Measurements from ENCODE around the gene ZNF20. TPM values are rescaled to one million over a fixed set of nuclear protein-coding genes. Genes with fewer than 3 reads are reported as not detected.

ZNF20 gene
- total and polyA plus RNA-seq, 9 of the 15 experiments (the other 6 are each of a cell fraction or from before 2014, with no cell fraction given), result 1.4 to 3.7 (median 3.1) TPM

DNA sequence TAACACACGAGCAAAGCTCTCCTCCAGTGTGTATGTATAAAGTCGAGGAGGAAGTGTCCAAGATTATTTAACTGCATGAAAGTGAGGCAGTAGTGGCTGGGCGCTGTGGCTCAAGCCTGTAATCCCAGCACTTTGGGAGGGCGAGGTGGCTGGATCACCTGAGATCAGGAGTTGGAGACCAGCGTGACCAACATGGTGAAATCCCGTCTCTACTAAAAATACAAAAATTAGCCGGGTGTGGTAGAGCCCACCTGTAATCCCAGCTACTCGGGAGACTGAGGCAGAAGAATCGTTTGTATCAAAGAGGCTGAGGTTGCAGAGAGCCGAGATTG lies 1.2 kb upstream of the ZNF20 start (continued):
- TF ChIP-seq, protein P1, sequence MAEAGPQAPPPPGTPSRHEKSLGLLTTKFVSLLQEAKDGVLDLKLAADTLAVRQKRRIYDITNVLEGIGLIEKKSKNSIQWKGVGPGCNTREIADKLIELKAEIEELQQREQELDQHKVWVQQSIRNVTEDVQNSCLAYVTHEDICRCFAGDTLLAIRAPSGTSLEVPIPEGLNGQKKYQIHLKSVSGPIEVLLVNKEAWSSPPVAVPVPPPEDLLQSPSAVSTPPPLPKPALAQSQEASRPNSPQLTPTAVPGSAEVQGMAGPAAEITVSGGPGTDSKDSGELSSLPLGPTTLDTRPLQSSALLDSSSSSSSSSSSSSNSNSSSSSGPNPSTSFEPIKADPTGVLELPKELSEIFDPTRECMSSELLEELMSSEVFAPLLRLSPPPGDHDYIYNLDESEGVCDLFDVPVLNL (CRISPR knock-in tag; IDR thresholded peaks at IDR 0.05; ENCODE audit: low read depth), result no peak
- TF ChIP-seq ZBTB7A (IDR thresholded peaks at IDR 0.05; ENCODE audit: borderline replicate concordance, control insufficient read depth, low read depth, low read length) (no peak), PRMT5 (CRISPR knock-in tag; IDR thresholded peaks at IDR 0.05) (no peak), PCBP1 (IDR thresholded peaks at IDR 0.05; ENCODE audit: low read depth, low read length, poor library complexity, severe bottlenecking) (no peak), DPF2 (IDR thresholded peaks at IDR 0.05) (no peak)

DNA sequence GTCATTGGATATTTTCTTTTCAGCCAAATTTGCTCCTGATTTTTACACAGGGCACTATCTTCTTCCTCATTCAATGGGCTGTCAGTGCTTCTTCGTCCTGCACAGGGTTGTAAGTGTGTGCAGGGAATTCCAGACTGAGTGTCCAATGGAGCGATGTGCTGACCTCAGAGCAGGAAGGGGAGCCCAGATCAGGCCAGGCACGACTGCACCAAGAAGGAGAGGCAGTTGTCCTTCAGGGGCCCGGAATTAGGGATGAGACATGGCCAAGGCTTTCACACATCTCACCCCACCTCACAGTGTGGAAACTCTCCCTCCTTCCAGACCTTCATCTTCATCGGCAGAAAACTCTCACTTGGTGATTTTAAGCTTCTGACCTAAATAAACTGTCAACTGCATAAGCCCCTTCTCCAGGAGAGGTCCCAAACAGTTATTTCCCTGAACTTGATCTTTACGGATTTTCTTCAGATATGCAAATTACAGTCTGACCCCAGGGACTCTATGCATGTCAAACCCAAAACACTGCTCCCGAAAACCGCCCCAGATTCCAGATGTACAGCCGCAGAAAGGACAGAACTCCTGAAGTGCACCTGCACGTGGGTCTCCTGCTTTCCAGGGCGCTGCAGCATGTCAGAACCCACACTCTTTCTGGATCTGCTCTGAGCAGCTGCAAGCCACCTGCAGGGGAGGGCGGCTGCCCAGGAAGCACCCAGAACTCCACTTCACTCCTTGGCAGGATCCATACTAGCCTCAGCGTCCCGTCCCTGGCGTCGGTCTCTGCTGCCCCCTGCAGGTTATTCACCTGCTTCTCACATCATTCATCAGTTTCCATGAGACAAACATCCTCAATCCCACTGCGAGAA lies 625 bp upstream of the ZNF20 start:
- FAIRE-seq (peak; percentile 81), DNase-seq (ENCODE audit: extremely low read depth in 1 of 4, low spot score in 3 of 4) (peak; percentile 77 to 87 (median 78)), ATAC-seq (peak; percentile 87)
- BruUV-seq (replicated peaks), result no TSS peak
- H3K36me3 ChIP-seq (ENCODE audit: control insufficient read depth, insufficient read depth, low read length), result peaks cover 4% of the 10 kb centered on the region; the same call in 1 of the 3 replicates
- no peaks in the 10 kb centered on the region; the same call in 2 of the 3 replicates for H3K79me2 ChIP-seq (ENCODE audit: control insufficient read depth, insufficient read depth, low read length)
- peak overlapping the region; percentile 37; the same call in 1 of the 3 replicates for H3K27ac ChIP-seq (ENCODE audit: extremely low read depth, low read depth, low read length)
- H3K9ac ChIP-seq (ENCODE audit: insufficient read depth in 1 of 2, low read depth in 2 of 2, low read length in 2 of 2), result no peak overlapping the region
- peak overlapping the region; percentile 87 for H2AFZ ChIP-seq (ENCODE audit: low read depth, low read length)
- H3K27me3 ChIP-seq (ENCODE audit: control insufficient read depth in 2 of 2, insufficient read depth in 2 of 2, low read length in 2 of 2), result no peaks in the 10 kb centered on the region; a peak in 1 of 5 replicates
- peak overlapping the region; percentile 69 for H3K4me3 ChIP-seq
- no peaks in the 10 kb centered on the region for H3K9me1 ChIP-seq (ENCODE audit: control insufficient read depth, insufficient read depth, low read length)
- peaks cover 5 to 12% of the 10 kb centered on the region in 2 experiments; a peak in 4 of 5 replicates for H3K4me1 ChIP-seq (replicated peaks in 1 of 2; ENCODE audit: control insufficient read depth in 2 of 2, insufficient read depth in 2 of 2, low read length in 2 of 2)
- H3K9me3 ChIP-seq (replicated peaks; ENCODE audit: control insufficient read depth, insufficient read depth, low read depth, low read length), result peaks cover 5% of the 10 kb centered on the region; the same call in 1 of the 2 replicates
- in situ Hi-C loops (cut with MboI), result loop anchor here (5.0 to 10.0 kb wide), 3 partner anchors 263 to 478 kb away; partner anchors contain the start of gene ZNF491
- H4K20me1 ChIP-seq (replicated peaks; ENCODE audit: control insufficient read depth, insufficient read depth, low read length), result no peaks in the 10 kb centered on the region
- WGBS (ENCODE audit: insufficient coverage, low coverage, missing lambda C conversion rate), result 17% methylated on average over 17 of the region's 17 CpGs
- intact Hi-C loops (cut with micrococcal nuclease), result loop anchor here (1.0 to 5.0 kb wide), 7 partner anchors 50 to 259 kb away; no protein-coding TSS in a partner anchor
- ChIA-PET CTCF (ENCODE audit: low intra/inter-chr PET ratio) (interaction anchor here (0.6 to 1.2 kb wide), 4 partner anchors 82 to 375 kb away, joined by 3 to 7 read pairs (median 4); no protein-coding TSS in a partner anchor), POLR2A (interaction anchor here (0.6 to 1.4 kb wide), 9 partner anchors 14 to 557 kb away, joined by 3 to 5 read pairs (median 4); partner anchors contain the start of gene ZNF442)
- H3K4me2 ChIP-seq (ENCODE audit: insufficient read depth, low read length), result peak overlapping the region; percentile 85
- TF ChIP-seq NFIC (IDR thresholded peaks at IDR 0.05) (0 out of 2 replicates have a peak, but pooled peaks have one; percentile 12), STAT5B (CRISPR knock-in tag; IDR thresholded peaks at IDR 0.05) (no peak), CTBP1 (IDR thresholded peaks at IDR 0.05; ENCODE audit: borderline replicate concordance) (peak; percentile 47; the same call in 1 of the 2 replicates), MTA1 (IDR thresholded peaks at IDR 0.05; ENCODE audit: borderline replicate concordance) (no peak), XRCC5 (IDR thresholded peaks at IDR 0.05; ENCODE audit: low read depth, low read length) (0 out of 2 replicates have a peak, but pooled peaks have one; percentile 37)
- TF ChIP-seq, protein P2, sequence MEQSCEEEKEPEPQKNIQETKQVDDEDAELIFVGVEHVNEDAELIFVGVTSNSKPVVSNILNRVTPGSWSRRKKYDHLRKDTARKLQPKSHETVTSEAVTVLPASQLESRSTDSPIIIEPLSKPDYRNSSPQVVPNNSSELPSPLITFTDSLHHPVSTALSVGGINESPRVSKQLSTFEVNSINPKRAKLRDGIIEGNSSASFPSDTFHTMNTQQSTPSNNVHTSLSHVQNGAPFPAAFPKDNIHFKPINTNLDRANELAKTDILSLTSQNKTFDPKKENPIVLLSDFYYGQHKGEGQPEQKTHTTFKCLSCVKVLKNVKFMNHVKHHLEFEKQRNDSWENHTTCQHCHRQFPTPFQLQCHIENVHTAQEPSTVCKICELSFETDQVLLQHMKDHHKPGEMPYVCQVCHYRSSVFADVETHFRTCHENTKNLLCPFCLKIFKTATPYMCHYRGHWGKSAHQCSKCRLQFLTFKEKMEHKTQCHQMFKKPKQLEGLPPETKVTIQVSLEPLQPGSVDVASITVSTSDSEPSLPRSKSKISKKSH (CRISPR knock-in tag; IDR thresholded peaks at IDR 0.05), result no peak
- TF ChIP-seq, protein P3, sequence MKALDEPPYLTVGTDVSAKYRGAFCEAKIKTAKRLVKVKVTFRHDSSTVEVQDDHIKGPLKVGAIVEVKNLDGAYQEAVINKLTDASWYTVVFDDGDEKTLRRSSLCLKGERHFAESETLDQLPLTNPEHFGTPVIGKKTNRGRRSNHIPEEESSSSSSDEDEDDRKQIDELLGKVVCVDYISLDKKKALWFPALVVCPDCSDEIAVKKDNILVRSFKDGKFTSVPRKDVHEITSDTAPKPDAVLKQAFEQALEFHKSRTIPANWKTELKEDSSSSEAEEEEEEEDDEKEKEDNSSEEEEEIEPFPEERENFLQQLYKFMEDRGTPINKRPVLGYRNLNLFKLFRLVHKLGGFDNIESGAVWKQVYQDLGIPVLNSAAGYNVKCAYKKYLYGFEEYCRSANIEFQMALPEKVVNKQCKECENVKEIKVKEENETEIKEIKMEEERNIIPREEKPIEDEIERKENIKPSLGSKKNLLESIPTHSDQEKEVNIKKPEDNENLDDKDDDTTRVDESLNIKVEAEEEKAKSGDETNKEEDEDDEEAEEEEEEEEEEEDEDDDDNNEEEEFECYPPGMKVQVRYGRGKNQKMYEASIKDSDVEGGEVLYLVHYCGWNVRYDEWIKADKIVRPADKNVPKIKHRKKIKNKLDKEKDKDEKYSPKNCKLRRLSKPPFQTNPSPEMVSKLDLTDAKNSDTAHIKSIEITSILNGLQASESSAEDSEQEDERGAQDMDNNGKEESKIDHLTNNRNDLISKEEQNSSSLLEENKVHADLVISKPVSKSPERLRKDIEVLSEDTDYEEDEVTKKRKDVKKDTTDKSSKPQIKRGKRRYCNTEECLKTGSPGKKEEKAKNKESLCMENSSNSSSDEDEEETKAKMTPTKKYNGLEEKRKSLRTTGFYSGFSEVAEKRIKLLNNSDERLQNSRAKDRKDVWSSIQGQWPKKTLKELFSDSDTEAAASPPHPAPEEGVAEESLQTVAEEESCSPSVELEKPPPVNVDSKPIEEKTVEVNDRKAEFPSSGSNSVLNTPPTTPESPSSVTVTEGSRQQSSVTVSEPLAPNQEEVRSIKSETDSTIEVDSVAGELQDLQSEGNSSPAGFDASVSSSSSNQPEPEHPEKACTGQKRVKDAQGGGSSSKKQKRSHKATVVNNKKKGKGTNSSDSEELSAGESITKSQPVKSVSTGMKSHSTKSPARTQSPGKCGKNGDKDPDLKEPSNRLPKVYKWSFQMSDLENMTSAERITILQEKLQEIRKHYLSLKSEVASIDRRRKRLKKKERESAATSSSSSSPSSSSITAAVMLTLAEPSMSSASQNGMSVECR (CRISPR knock-in tag; IDR thresholded peaks at IDR 0.05), result no peak
